Upper lobe of right lung (tissue), 1 donor: ENCODE measurements around the gene CFAP46. TPM values are rescaled to one million over a fixed set of nuclear protein-coding genes. Genes with fewer than 3 reads are reported as not detected.

Experiments
- ATAC-seq: fragments of 200-7000 bp; cut with Tn5 transposase; one replicate; pipeline ENCODE4 v1.9.1; 2020; ENCODE audit warnings: mild to moderate bottlenecking, moderate library complexity
- DNase-seq: peaks from one replicate; pipeline ENCODE4 v3.0.0-alpha.2; 2020
- H3K27ac ChIP-seq: fragments of 200-600 bp; one replicate; pipeline ENCODE4 v1.8.0; 2022
- H3K27me3 ChIP-seq: fragments of 200-600 bp; one replicate; pipeline ENCODE4 v1.8.0; 2022; ENCODE audit warnings: mild to moderate bottlenecking
- H3K36me3 ChIP-seq: fragments of 200-600 bp; one replicate; pipeline ENCODE4 v1.8.0; 2022
- H3K4me1 ChIP-seq: fragments of 200-600 bp; one replicate; pipeline ENCODE4 v1.8.0; 2022
- H3K4me3 ChIP-seq: fragments of 200-600 bp; one replicate; pipeline ENCODE4 v1.8.0; 2022; ENCODE audit warnings: mild to moderate bottlenecking
- H3K9me3 ChIP-seq: fragments of 200-600 bp; one replicate; pipeline ENCODE4 v1.8.0; 2022
- CTCF ChIP-seq: fragments of 200-600 bp; IDR thresholded peaks from one replicate; pipeline ENCODE4 v1.8.0; 2022; ENCODE audit warnings: antibody characterized with exemption
- intact Hi-C: fragments of 100-400 bp; cut with DNase I; formaldehyde crosslinking; loops from one replicate; pipeline ENCODE4 v1.11.0; 2022
- total RNA-seq: library from RNA; stranded (reverse); fragmentation: NEBNext Ultra II Directional; extraction: Animal tissue kit (Norgen Biotek cat#: 25700); gene quantifications from one replicate; pipeline ENCODE4 v1.2.1, GENCODE V29; 2021
- donor health status: DM: no; HTN: yes; CAD: no; lungs with severe emphysema.

CFAP46 gene
- total RNA-seq, 1 donor from 2014 or later, result 0.52 TPM

- no peak overlapping the region for H3K4me3 ChIP-seq
- ATAC-seq, result no peak
- H3K9me3 ChIP-seq, result no peaks in the 10 kb centered on the region
- no peak for DNase-seq
- intact Hi-C loops, result no loop called here
- H3K27me3 ChIP-seq, result peaks cover 45% of the 10 kb centered on the region
- TF ChIP-seq CTCF, result no peak
- H3K27ac ChIP-seq, result no peak overlapping the region
- no peaks in the 10 kb centered on the region for H3K36me3 ChIP-seq
- H3K4me1 ChIP-seq, result peaks cover 11% of the 10 kb centered on the region
Observed at GRCh38 chr10:132946311-132946710, 3.9 kb upstream of the CFAP46 start.

- no peak overlapping the region for H3K27ac ChIP-seq
- peaks cover 11% of the 10 kb centered on the region for H3K4me1 ChIP-seq
- H3K36me3 ChIP-seq, result no peaks in the 10 kb centered on the region
- peak; percentile 19 for ATAC-seq
- no peak overlapping the region for H3K4me3 ChIP-seq
- H3K27me3 ChIP-seq, result peaks cover 48% of the 10 kb centered on the region
- intact Hi-C loops, result no loop called here
- no peaks in the 10 kb centered on the region for H3K9me3 ChIP-seq
- peak; percentile 48 for DNase-seq
- no peak for TF ChIP-seq CTCF
Observed at GRCh38 chr10:132945894-132946255, 3.5 kb upstream of the CFAP46 start.

GRCh38 chr10:132945125-132945893 lies 2.9 kb upstream of the CFAP46 start:
- no peak overlapping the region for H3K4me3 ChIP-seq
- intact Hi-C loops, result no loop called here
- no peak for TF ChIP-seq CTCF
- no peak overlapping the region for H3K27ac ChIP-seq
- DNase-seq, result peak; percentile 56
- no peaks in the 10 kb centered on the region for H3K36me3 ChIP-seq
- no peak for ATAC-seq
- no peaks in the 10 kb centered on the region for H3K9me3 ChIP-seq
- peaks cover 11% of the 10 kb centered on the region for H3K4me1 ChIP-seq
- peaks cover 50% of the 10 kb centered on the region for H3K27me3 ChIP-seq

GRCh38 chr10:132944510-132944909 lies 2.1 kb upstream of the CFAP46 start:
- no peak for TF ChIP-seq CTCF
- Histone ChIP-seq H3K4me3 (no peak overlapping the region), H3K27me3 (peaks cover 49% of the 10 kb centered on the region), H3K9me3 (no peaks in the 10 kb centered on the region), H3K27ac (no peak overlapping the region), H3K36me3 (no peaks in the 10 kb centered on the region), H3K4me1 (peaks cover 11% of the 10 kb centered on the region)
- DNase-seq, result peak; percentile 46
- ATAC-seq, result no peak
- intact Hi-C loops, result no loop called here

- no peak overlapping the region for H3K27ac ChIP-seq
- H3K36me3 ChIP-seq, result no peaks in the 10 kb centered on the region
- no peaks in the 10 kb centered on the region for H3K9me3 ChIP-seq
- intact Hi-C loops, result no loop called here
- peaks cover 11% of the 10 kb centered on the region for H3K4me1 ChIP-seq
- peaks cover 55% of the 10 kb centered on the region for H3K27me3 ChIP-seq
- no peak overlapping the region for H3K4me3 ChIP-seq
- ATAC-seq (no peak), DNase-seq (no peak)
- no peak for TF ChIP-seq CTCF
Observed at GRCh38 chr10:132943791-132944404, 1.5 kb upstream of the CFAP46 start.
